ENCODE measurements around the gene TRMT1.

TRMT1 gene

GRCh38 chr19:13090511-13091231 is 25.9 kb downstream of the TRMT1 start:
- DNase-seq (ENCODE audit: low read depth) = no peak

GRCh38 chr19:13089857-13090507 is 26.6 kb downstream of the TRMT1 start:
- DNase-seq (ENCODE audit: low read depth) = no peak

GRCh38 chr19:13089139-13089856 is 27.2 kb downstream of the TRMT1 start:
- no peak for DNase-seq (ENCODE audit: low read depth)

GRCh38 chr19:13087795-13088537 is 28.6 kb downstream of the TRMT1 start:
- no peak for DNase-seq (ENCODE audit: low read depth)

GRCh38 chr19:13087295-13087694 is 29.2 kb downstream of the TRMT1 start:
- no peak for DNase-seq (ENCODE audit: low read depth)

- DNase-seq (ENCODE audit: low read depth) = no peak
These were observed 30.2 kb downstream of the TRMT1 start for GRCh38 chr19:13086341-13086740.

- no peak for DNase-seq (ENCODE audit: low read depth)
These were observed 30.9 kb downstream of the TRMT1 start for GRCh38 chr19:13085666-13086065.

GRCh38 chr19:13083627-13084026 is 32.9 kb downstream of the TRMT1 start:
- DNase-seq (ENCODE audit: low read depth) = no peak

- DNase-seq (ENCODE audit: low read depth) = no peak
These were observed 33.5 kb downstream of the TRMT1 start for GRCh38 chr19:13083008-13083404.

- no peak for DNase-seq (ENCODE audit: low read depth)
These were observed 34.1 kb downstream of the TRMT1 start for GRCh38 chr19:13082192-13083007.

- DNase-seq (ENCODE audit: low read depth) = no peak
These were observed 37.0 kb downstream of the TRMT1 start for GRCh38 chr19:13079542-13079986.

GRCh38 chr19:13078897-13079541 is 37.5 kb downstream of the TRMT1 start:
- DNase-seq (ENCODE audit: low read depth) = no peak

- no peak for DNase-seq (ENCODE audit: low read depth)
These were observed 38.2 kb downstream of the TRMT1 start for GRCh38 chr19:13078381-13078780.

- DNase-seq (ENCODE audit: low read depth) = no peak
These were observed 39.3 kb downstream of the TRMT1 start for GRCh38 chr19:13077240-13077639.

- DNase-seq (ENCODE audit: low read depth) = no peak
These were observed 39.8 kb downstream of the TRMT1 start for GRCh38 chr19:13076787-13077186.

- no peak for DNase-seq (ENCODE audit: low read depth)
These were observed 40.2 kb downstream of the TRMT1 start for GRCh38 chr19:13076320-13076719.

GRCh38 chr19:13074378-13074777 is 42.2 kb downstream of the TRMT1 start:
- DNase-seq (ENCODE audit: low read depth) = no peak

- no peak for DNase-seq (ENCODE audit: low read depth)
These were observed 43.3 kb downstream of the TRMT1 start for GRCh38 chr19:13073263-13073662.

GRCh38 chr19:13072188-13072908 is 44.2 kb downstream of the TRMT1 start:
- no peak for DNase-seq (ENCODE audit: low read depth)
